Calu3 (cell line): ENCODE results near the gene PAPPA. TPM values are rescaled to one million over a fixed set of nuclear protein-coding genes. Genes with fewer than 3 reads are reported as not detected.

Source experiments
- BruUV-seq: library from RNA; stranded (reverse); fragments of 400-500 nt; replicated peaks from 2 replicates; lab custom pipeline; 2021; lab: Mats Ljungman, UMichigan
- CTCF ChIA-PET: fragments of 300-600 bp; sonication (Branson Sonifier 250); formaldehyde crosslinking; loops from one replicate; lab custom pipeline; 2022; ENCODE audit warnings: antibody characterized with exemption; lab: Charles Lee
- DNase-seq: peaks from one replicate; pipeline ENCODE4 v3.0.0; 2022
- H3K27ac Mint-ChIP-seq: one replicate; pipeline ENCODE4 v1.8.0; 2022; ENCODE audit warnings: mixed read lengths; ENCODE audit not compliant: unreplicated experiment
- H3K27me3 Mint-ChIP-seq: one replicate; pipeline ENCODE4 v1.8.0; 2022; ENCODE audit warnings: mixed read lengths; ENCODE audit not compliant: unreplicated experiment
- H3K36me3 Mint-ChIP-seq: one replicate; pipeline ENCODE4 v1.8.0; 2022; ENCODE audit warnings: mild to moderate bottlenecking, moderate library complexity, mixed read lengths; ENCODE audit not compliant: insufficient read depth, unreplicated experiment
- H3K4me1 Mint-ChIP-seq: one replicate; pipeline ENCODE4 v1.8.0; 2022; ENCODE audit warnings: mild to moderate bottlenecking, low read depth, mixed read lengths; ENCODE audit not compliant: unreplicated experiment
- H3K4me3 Mint-ChIP-seq: one replicate; pipeline ENCODE4 v1.8.0; 2022; ENCODE audit warnings: mild to moderate bottlenecking, low read depth, moderate library complexity, mixed read lengths; ENCODE audit not compliant: unreplicated experiment
- H3K9me3 Mint-ChIP-seq: one replicate; pipeline ENCODE4 v1.8.0; 2022; ENCODE audit warnings: low read depth, mixed read lengths; ENCODE audit not compliant: unreplicated experiment
- intact Hi-C: fragments of 100-400 bp; cut with micrococcal nuclease; formaldehyde crosslinking; loops from one replicate; pipeline ENCODE4 v1.10.0; 2022; ENCODE audit not compliant: unreplicated experiment
- total RNA-seq: library from RNA; stranded (reverse); gene quantifications from 2 replicates; pipeline ENCODE4 v1.2.3, GENCODE V29; 2022
- TF ChIP-seq, protein P1 (sequence below): fragments of 200-600 bp; IDR thresholded peaks from one replicate; pipeline ENCODE4 v1.8.0; 2022; ENCODE audit warnings: antibody characterized with exemption; ENCODE audit not compliant: unreplicated experiment

Gene PAPPA
- total RNA-seq, 1 experiment from 2014 or later, result not detected

DNA sequence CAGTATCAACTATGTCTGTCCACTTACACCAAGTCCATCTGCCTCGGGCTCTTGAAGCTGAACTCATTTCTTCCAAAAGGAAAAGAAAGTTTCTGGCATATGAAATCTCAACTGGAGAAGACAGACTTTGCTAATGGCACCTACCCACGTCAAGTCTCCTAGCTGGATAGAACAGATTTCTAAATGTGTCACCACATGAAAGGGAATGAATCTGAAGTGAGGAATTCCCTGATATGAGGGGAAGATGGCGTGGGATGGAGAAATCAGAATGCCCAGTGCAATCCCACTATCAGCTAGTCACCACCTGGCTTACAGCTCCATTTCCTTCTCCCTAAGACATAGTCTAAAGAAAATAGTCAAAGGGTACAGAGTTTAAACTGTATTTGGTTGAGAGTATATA is 144.7 kb downstream of the PAPPA start:
- no TSS peak for BruUV-seq
- Mint-ChIP-seq H3K4me1 (no peaks in the 10 kb centered on the region), H3K36me3 (no peaks in the 10 kb centered on the region), H3K9me3 (no peaks in the 10 kb centered on the region), H3K27ac (no peak overlapping the region), H3K27me3 (no peaks in the 10 kb centered on the region), H3K4me3 (no peak overlapping the region)
- no peak for DNase-seq
- TF ChIP-seq, protein P1, sequence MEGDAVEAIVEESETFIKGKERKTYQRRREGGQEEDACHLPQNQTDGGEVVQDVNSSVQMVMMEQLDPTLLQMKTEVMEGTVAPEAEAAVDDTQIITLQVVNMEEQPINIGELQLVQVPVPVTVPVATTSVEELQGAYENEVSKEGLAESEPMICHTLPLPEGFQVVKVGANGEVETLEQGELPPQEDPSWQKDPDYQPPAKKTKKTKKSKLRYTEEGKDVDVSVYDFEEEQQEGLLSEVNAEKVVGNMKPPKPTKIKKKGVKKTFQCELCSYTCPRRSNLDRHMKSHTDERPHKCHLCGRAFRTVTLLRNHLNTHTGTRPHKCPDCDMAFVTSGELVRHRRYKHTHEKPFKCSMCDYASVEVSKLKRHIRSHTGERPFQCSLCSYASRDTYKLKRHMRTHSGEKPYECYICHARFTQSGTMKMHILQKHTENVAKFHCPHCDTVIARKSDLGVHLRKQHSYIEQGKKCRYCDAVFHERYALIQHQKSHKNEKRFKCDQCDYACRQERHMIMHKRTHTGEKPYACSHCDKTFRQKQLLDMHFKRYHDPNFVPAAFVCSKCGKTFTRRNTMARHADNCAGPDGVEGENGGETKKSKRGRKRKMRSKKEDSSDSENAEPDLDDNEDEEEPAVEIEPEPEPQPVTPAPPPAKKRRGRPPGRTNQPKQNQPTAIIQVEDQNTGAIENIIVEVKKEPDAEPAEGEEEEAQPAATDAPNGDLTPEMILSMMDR, result no peak
- CTCF ChIA-PET, result no interaction called here
- intact Hi-C loops, result no loop called here

DNA sequence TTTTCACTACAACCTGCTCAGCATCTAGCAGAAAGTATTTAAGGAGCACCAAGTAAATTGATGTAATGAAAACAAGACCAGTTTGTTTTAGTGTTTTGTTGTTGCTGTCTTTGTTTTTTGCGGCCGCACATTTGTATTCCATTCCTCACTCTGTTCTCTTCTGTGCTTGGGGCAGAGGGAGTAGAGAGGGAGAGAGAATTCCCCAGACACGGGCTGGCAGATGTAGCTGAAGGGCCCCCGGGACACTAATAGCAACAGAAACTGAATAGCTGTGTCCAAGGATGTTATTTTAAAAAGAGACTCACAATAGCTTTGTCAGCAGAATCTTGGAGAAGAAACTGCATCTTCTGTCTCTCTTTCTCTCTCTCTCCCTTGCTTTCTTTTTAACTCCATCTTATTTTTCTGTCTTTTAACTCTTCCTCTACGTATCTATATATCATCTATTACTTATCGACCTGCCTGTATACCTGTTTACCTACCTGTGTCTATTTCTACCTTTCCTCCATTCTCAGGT is 145.3 kb downstream of the PAPPA start:
- Mint-ChIP-seq H3K27me3 (no peaks in the 10 kb centered on the region), H3K36me3 (no peaks in the 10 kb centered on the region), H3K4me1 (no peaks in the 10 kb centered on the region), H3K4me3 (no peak overlapping the region), H3K27ac (no peak overlapping the region), H3K9me3 (no peaks in the 10 kb centered on the region)
- intact Hi-C loops, result no loop called here
- no peak for DNase-seq
- TF ChIP-seq, protein P1, result no peak
- no TSS peak for BruUV-seq
- CTCF ChIA-PET, result no interaction called here

DNA sequence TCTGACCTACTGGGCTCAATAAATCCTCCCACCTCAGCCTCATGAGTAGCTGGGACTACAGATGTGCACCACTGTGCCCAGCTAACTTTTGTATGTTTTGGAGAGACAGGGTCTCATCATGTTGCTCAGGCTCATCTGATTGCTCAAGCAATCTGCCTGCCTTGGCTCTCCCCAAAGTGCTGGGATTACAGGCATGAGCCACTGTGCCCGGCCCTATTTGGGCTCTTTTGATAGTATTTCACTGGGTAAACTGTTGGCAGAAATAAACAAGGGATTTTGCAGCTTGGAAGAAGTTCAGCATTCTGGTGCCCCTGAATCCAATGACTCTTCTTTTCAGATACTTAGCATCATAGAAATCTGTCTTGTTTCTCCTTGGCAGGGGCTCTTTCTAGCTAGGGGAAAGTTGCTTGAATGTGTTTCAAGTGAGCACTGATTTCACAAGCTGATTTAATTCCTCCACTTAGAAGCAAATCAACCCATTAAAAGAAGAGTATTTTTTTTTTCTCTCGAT is 146.8 kb downstream of the PAPPA start:
- no TSS peak for BruUV-seq
- no peaks in the 10 kb centered on the region for H3K9me3 Mint-ChIP-seq
- no peak overlapping the region for H3K4me3 Mint-ChIP-seq
- H3K27me3 Mint-ChIP-seq, result no peaks in the 10 kb centered on the region
- TF ChIP-seq, protein P1, result no peak
- intact Hi-C loops, result no loop called here
- no peak overlapping the region for H3K27ac Mint-ChIP-seq
- CTCF ChIA-PET, result no interaction called here
- no peak for DNase-seq
- H3K4me1 Mint-ChIP-seq, result no peaks in the 10 kb centered on the region
- no peaks in the 10 kb centered on the region for H3K36me3 Mint-ChIP-seq

DNA sequence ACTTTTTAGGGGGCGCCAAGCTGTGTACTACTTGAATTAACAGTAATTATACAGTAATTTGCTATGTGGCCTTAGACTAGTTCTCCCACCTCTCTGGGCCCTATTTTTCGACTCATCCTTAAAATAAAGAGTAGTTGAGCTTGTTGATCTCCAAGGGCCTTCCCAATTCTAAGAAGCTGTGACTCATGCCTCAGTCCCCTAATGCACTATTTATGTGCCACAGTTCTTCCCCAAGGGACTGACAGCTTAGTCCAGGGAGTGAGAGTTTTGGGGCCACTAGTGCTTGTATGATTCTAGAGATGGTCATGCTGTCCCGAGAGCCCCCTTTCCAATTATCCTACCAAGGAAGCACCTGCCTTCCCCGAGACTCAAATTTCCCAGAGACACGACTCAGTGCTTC is 149.7 kb downstream of the PAPPA start:
- BruUV-seq, result no TSS peak
- Mint-ChIP-seq H3K4me1 (no peaks in the 10 kb centered on the region), H3K4me3 (no peak overlapping the region), H3K9me3 (no peaks in the 10 kb centered on the region), H3K27me3 (no peaks in the 10 kb centered on the region), H3K27ac (no peak overlapping the region), H3K36me3 (no peaks in the 10 kb centered on the region)
- no peak for DNase-seq
- TF ChIP-seq, protein P1, result no peak
- intact Hi-C loops, result no loop called here
- CTCF ChIA-PET, result no interaction called here
